Prostate gland (tissue), 2 donors: ENCODE measurements around the gene NR2C1. TPM values are rescaled to one million over a fixed set of nuclear protein-coding genes. Genes with fewer than 3 reads are reported as not detected.
"Not testable (repeated sequence)": the region's sequence is repeated elsewhere in the genome, so short reads cannot be mapped to it uniquely, and the experiment has no call there.

Experiments used
- DNase-seq: peaks from one replicate; pipeline ENCODE4 v3.0.0-alpha.2; 2019; ENCODE audit warnings: low spot score
- H3K27ac ChIP-seq, 2 donors: fragments of 200-600 bp; sonication (generic); 2 replicates each; pipeline ENCODE4 v1.5.1; 2017 to 2019
- H3K27me3 ChIP-seq: fragments of 200-600 bp; sonication (generic); replicated peaks from 2 replicates; pipeline ENCODE4 v1.5.1; 2019; ENCODE audit not compliant: insufficient read depth
- H3K36me3 ChIP-seq, 2 donors: fragments of 200-600 bp; sonication (generic); 1 replicate in 1 of 2; 2 replicates in 1 of 2; pipeline versions ENCODE4 v1.5.1 to v1.8.1; 2017 to 2019
- H3K4me1 ChIP-seq: fragments of 200-600 bp; sonication (generic); replicated peaks from 2 replicates; pipeline ENCODE4 v1.5.1; 2019
- H3K4me3 ChIP-seq, 2 donors: fragments of 200-600 bp; sonication (generic); 2 replicates each; pipeline ENCODE4 v1.5.1; 2017 to 2019
- H3K9me3 ChIP-seq: fragments of 200-600 bp; sonication (generic); 2 replicates; pipeline ENCODE4 v1.5.1; 2017
- POLR2A ChIP-seq: fragments of 450-650 bp; IDR thresholded peaks from one replicate; pipeline ENCODE4 v1.6.1; 2016; ENCODE audit warnings: antibody characterized with exemption, mild to moderate bottlenecking
- POLR2AphosphoS5 ChIP-seq: sonication (generic); formaldehyde crosslinking; IDR thresholded peaks from one replicate; pipeline ENCODE4 v1.6.1; 2017; ENCODE audit warnings: antibody characterized with exemption
- WGBS: methylation state at CpG from one replicate; pipeline ENCODE4 v1.1.5; 2018; 5-methylcytosine and 5-hydroxymethylcytosine counted together
- intact Hi-C: fragments of 100-400 bp; cut with DNase I; formaldehyde crosslinking; loops from one replicate; pipeline ENCODE4 v1.14.2; 2022
- total RNA-seq, 2 donors: library from RNA; depleted of rRNA; stranded (reverse); fragments of >200 nt; gene quantifications; one replicate each; pipeline ENCODE4 v1.1.0, GENCODE V29; 2016
- TF ChIP-seq, protein P1 (sequence below), 4 experiments: fragments of 200-600 bp in 2 of 4; fragments of 450-650 bp in 2 of 4; sonication (generic) in 2 of 4; IDR thresholded peaks; 1 replicate in 3 of 4; 2 replicates in 1 of 4; pipeline ENCODE4 v1.5.1; 2016 to 2019; ENCODE audit warnings: antibody characterized with exemption in 4 of 4, mild to moderate bottlenecking in 2 of 4, moderate library complexity in 2 of 4

NR2C1 gene
- total RNA-seq, 2 donors from 2014 or later: 18.7 to 54.0 TPM

DNA sequence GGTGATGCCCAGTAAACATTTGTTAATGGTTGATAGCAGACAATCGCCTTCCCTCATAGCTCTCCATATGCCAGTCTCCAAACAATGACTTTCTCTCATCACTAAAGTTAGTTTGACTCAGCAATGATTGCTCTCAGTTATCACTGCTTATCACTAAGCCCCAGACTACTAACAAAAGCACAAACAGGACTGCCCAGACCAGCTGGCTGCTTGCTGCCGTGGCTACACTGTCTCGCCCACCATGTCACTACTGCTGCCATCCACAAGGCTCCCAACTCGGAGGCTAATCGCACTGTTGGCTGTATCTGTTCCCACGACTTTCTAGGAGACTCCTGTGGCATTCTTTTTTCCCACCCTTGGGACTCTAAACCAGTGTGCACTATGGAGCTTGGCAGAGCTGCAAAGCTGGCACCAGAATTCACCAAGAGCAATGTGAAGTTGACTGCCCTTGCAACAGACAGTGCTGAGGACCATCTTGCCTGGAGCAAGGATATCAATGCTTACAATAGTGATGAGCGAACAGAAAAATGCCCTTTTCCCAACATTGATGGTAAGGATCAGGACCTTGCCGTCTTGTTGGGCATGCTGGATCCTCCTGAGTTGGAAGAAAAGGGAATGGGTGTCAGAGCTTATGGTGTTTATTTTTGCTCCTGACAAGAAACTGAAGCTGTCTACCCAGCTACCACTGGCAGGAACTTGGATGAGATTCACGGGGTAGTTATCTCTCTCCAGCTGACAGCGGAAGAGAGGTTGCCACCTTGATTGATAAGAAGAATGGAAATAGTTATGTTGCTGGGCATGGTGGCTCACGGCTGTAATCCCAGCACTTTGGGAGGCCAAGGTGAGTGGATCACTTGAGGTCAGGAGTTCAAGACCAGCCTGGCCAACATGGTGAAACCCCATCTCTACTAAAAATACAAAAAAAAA lies 27.1 kb upstream of the NR2C1 start:
- Histone ChIP-seq H3K27me3 (no peaks in the 10 kb centered on the region), H3K4me1 (peaks cover 8% of the 10 kb centered on the region), H3K4me3 (no peak overlapping the region), H3K27ac (no peak overlapping the region), H3K9me3 (no peaks in the 10 kb centered on the region), H3K36me3 (no peaks in the 10 kb centered on the region)
- WGBS: 95% methylated on average over 11 of the region's 11 CpGs
- intact Hi-C loops: no loop called here
- no peak for DNase-seq
- TF ChIP-seq, protein P1, sequence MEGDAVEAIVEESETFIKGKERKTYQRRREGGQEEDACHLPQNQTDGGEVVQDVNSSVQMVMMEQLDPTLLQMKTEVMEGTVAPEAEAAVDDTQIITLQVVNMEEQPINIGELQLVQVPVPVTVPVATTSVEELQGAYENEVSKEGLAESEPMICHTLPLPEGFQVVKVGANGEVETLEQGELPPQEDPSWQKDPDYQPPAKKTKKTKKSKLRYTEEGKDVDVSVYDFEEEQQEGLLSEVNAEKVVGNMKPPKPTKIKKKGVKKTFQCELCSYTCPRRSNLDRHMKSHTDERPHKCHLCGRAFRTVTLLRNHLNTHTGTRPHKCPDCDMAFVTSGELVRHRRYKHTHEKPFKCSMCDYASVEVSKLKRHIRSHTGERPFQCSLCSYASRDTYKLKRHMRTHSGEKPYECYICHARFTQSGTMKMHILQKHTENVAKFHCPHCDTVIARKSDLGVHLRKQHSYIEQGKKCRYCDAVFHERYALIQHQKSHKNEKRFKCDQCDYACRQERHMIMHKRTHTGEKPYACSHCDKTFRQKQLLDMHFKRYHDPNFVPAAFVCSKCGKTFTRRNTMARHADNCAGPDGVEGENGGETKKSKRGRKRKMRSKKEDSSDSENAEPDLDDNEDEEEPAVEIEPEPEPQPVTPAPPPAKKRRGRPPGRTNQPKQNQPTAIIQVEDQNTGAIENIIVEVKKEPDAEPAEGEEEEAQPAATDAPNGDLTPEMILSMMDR (IDR thresholded peaks at IDR 0.05): no peak
- no peak for TF ChIP-seq POLR2A
- no peak for TF ChIP-seq POLR2AphosphoS5

DNA sequence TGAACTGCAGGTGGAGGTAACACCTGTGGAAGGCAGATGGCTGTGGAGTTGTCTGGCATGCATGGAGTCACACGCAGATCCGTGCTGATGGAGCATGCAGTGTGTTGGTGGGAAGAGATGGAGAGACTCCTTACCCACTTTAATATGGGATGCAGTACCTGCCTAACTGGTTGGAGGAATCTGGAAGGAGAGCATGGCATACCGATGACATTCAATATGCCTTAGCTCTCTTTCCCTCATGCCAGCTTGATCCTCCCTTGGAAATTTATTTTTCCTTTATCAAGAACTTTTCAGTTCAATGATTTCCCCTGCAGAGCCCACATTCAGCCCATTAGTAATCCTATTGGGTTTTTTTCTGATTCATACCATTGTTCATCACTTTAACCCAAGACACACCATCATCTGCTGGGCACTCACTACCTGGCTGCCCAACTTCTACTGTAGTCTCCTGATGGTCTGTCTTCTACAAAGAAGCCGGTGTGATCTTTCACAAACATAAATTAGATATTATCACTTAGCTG lies 25.9 kb upstream of the NR2C1 start:
- Histone ChIP-seq H3K27ac (no peak overlapping the region), H3K27me3 (no peaks in the 10 kb centered on the region), H3K36me3 (no peaks in the 10 kb centered on the region), H3K4me1 (peaks cover 8% of the 10 kb centered on the region), H3K4me3 (no peak overlapping the region), H3K9me3 (no peaks in the 10 kb centered on the region)
- DNase-seq: no peak
- intact Hi-C loops: no loop called here
- TF ChIP-seq POLR2AphosphoS5 (no peak), POLR2A (no peak)
- TF ChIP-seq, protein P1 (IDR thresholded peaks at IDR 0.05): no peak
- 89% methylated on average over 4 of the region's 4 CpGs for WGBS

DNA sequence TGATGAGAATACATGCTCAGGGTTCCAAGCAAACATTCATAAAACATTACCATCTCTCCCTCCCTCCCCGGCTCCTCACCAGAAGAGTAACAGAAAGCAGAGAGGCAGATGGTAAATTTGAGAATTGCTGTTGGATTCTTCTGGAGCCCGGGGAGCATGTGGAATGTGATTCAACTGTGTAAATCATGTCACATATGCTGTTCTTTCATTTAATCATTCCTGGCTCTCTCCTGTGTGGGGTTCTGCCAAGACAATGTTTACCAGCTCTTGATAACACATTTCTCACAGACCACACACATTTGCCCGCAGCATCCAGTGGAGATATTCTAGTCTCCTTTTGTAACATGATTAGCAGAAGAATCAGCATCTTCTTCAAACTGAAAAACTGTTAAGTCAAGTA lies 23.4 kb upstream of the NR2C1 start:
- Histone ChIP-seq H3K4me3 (no peak overlapping the region), H3K27ac (no peak overlapping the region), H3K9me3 (no peaks in the 10 kb centered on the region), H3K27me3 (no peaks in the 10 kb centered on the region), H3K36me3 (no peaks in the 10 kb centered on the region), H3K4me1 (peaks cover 4% of the 10 kb centered on the region)
- intact Hi-C loops: no loop called here
- DNase-seq: peak; percentile 69
- peak; percentile 78 for TF ChIP-seq POLR2AphosphoS5
- TF ChIP-seq, protein P1 (IDR thresholded peaks at IDR 0.05): no peak
- WGBS: 8% methylated on average over 3 of the region's 3 CpGs

DNA sequence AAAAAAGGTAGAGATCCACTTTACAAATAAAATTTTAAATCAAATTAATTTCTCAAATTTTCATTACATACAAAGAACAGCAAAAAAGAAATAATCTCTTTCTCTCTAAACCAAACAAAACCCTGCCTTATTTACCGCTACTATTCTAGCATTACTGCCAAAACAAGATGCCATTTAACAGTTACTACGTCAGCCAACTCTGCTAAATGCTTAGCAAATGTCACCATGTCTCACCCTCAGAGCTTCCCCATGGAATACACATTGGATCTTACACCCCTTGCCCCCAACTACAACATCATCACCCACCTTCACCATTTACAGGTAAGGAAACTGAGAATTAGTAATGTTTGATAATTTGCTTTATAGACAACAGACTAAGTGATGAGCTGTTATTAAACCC lies 23.0 kb upstream of the NR2C1 start:
- WGBS: 35% methylated on average over 2 of the region's 2 CpGs
- H3K27ac ChIP-seq: no peak overlapping the region
- TF ChIP-seq POLR2AphosphoS5 (no peak), POLR2A (no peak)
- TF ChIP-seq, protein P1 (IDR thresholded peaks at IDR 0.05): no peak

DNA sequence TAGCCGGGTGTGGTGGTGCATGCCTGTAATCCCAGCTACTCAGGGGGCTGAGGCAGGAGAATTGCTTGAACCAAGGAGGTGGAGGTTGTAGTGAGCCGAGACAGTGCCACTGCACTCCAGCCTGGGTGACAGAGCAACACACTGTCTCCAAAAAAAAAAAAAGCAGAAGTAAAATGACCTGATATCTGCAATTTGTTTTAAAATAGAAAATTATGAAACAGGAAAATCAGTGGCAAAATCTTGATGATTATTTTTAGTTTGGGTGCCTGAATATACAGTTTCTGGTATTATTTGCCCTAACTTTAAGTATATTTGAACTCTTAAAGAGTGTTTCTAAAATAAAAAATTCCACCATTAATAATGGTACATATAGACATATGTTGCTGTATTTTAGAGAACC lies 22.4 kb upstream of the NR2C1 start:
- H3K27me3 ChIP-seq, DNase-seq, H3K4me1 ChIP-seq, H3K4me3 ChIP-seq, H3K27ac ChIP-seq, H3K36me3 ChIP-seq, intact Hi-C loops, H3K9me3 ChIP-seq: not testable (repeated sequence)
- WGBS: 100% methylated on average over 2 of the region's 2 CpGs

More for the DNA sequence above, 23.0 kb upstream of the NR2C1 start:
- intact Hi-C loops: no loop called here
- Histone ChIP-seq H3K27me3 (no peaks in the 10 kb centered on the region), H3K36me3 (no peaks in the 10 kb centered on the region), H3K9me3 (no peaks in the 10 kb centered on the region), H3K4me1 (peaks cover 4% of the 10 kb centered on the region), H3K4me3 (no peak overlapping the region)
- no peak for DNase-seq
